ENCODE results near the gene PKN3. TPM values are rescaled to one million over a fixed set of nuclear protein-coding genes. Genes with fewer than 3 reads are reported as not detected.
A peak's percentile ranks its signal among the peaks of the same experiment; 100 is the strongest.

The PKN3 gene
- total RNA-seq, 2 donors from 2014 or later: 4.1 to 9.1 TPM

DNA sequence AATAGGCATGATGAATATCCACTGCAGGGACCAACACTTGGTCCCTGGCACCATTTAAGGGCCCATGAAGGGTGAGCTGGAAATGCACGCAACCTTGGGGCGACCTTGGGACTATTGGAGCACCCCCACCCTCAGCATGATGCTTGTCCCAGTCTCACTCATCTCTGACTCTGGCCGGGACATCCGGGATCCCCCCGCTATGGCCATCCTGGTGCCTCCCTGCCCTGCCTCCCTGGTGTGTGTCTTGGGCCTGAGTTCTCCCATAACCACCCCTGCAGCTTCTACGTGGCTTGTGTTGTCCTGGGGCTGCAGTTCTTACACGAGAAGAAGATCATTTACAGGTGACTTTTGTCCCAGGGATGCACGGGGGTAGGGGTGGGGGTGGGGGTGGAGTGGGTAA lies 15.7 kb downstream of the PKN3 start:
- H3K27me3 Mint-ChIP-seq: no peaks in the 10 kb centered on the region
- H3K36me3 Mint-ChIP-seq (ENCODE audit: low read depth): peaks cover 14% of the 10 kb centered on the region
- no peak overlapping the region for H3K27ac Mint-ChIP-seq
- no peaks in the 10 kb centered on the region for H3K9me3 Mint-ChIP-seq
- H3K4me1 Mint-ChIP-seq: peaks cover 9% of the 10 kb centered on the region
- H3K4me3 Mint-ChIP-seq: no peak overlapping the region
- no peak for ATAC-seq (replicated peaks)

DNA sequence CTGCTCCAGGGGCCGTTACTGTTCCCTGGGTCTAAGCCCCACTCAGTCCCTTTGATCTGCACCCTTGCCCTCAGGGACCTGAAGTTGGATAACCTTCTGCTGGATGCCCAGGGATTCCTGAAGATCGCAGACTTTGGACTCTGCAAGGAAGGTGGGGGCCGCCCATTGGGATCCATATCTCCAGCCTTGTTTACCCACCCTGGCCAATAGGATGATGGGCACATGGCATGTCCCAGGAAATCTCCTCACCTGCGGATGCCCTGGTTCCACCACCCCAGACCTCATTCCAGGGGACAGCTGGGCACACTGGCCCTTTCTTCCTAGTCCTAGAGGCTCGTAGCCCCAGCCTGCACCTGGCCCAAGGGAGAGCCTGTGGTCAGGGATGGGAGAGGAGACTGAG lies 16.2 kb downstream of the PKN3 start:
- Mint-ChIP-seq H3K4me1 (peaks cover 10% of the 10 kb centered on the region), H3K27ac (no peak overlapping the region), H3K4me3 (no peak overlapping the region), H3K9me3 (no peaks in the 10 kb centered on the region), H3K27me3 (no peaks in the 10 kb centered on the region), H3K36me3 (ENCODE audit: low read depth) (peaks cover 14% of the 10 kb centered on the region)
- no peak for ATAC-seq (replicated peaks)

DNA sequence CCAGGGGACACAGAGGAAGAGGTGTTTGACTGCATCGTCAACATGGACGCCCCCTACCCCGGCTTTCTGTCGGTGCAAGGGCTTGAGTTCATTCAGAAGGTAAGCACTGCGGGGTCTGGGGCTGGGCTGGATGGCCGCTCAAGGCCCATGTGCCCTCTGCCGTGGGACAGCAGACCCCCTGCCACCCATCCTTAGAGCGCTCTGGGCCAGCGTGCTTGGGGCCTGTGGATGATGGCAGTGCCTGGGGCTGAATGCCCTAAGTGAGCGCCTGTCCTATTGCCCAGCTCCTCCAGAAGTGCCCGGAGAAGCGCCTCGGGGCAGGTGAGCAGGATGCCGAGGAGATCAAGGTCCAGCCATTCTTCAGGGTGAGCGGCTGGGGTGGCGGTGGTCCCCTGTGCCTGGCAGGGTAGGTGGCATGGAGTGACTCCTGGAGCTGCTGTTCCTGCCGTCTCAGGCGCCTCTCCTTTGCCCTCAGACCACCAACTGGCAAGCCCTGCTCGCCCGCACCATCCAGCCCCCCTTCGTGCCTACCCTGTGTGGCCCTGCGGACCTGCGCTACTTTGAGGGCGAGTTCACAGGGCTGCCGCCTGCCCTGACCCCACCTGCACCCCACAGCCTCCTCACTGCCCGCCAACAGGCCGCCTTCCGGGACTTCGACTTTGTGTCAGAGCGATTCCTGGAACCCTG lies 17.8 kb downstream of the PKN3 start:
- H3K9me3 Mint-ChIP-seq: no peaks in the 10 kb centered on the region
- ATAC-seq (replicated peaks): no peak
- peaks cover 13% of the 10 kb centered on the region for H3K4me1 Mint-ChIP-seq
- H3K27me3 Mint-ChIP-seq: no peaks in the 10 kb centered on the region
- no peak overlapping the region for H3K4me3 Mint-ChIP-seq
- H3K36me3 Mint-ChIP-seq (ENCODE audit: low read depth): peaks cover 25% of the 10 kb centered on the region
- H3K27ac Mint-ChIP-seq: no peak overlapping the region

DNA sequence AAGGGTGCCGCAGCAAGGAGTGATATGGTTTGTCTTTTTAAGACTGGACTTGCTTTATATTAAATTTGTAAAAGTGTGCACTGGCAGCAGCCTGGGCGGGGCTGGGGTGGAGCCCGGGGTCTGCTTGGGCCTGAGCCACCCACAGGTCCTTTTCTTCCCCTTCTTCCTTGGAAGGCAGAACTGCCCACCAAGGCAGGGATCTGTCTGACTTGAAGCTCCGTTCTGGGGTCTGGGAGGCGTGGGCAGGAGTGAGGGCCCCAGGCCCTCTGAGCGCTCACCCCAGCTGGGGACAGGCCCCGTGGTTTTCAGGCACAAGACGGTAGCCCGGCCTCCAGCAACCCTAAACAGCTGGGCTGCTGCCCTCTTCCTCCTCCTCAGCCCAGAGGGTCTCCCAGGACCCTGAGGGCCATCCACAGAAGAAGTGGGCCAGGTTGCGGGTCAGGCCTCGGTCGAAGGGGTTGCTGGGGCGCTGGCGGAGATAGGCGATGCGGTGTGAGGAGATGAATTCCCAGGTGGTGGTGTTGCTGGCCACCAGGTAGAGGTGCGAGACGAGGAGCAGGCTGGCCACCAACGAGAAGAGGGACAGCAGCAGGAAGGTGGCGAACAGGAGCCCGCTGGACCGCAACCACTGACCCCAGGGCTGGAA lies 18.7 kb downstream of the PKN3 start:
- Mint-ChIP-seq H3K4me3 (peak overlapping the region; percentile 22), H3K27me3 (no peaks in the 10 kb centered on the region), H3K9me3 (no peaks in the 10 kb centered on the region), H3K27ac (no peak overlapping the region), H3K36me3 (ENCODE audit: low read depth) (peaks cover 25% of the 10 kb centered on the region), H3K4me1 (peaks cover 18% of the 10 kb centered on the region)
- no peak for ATAC-seq (replicated peaks)

DNA sequence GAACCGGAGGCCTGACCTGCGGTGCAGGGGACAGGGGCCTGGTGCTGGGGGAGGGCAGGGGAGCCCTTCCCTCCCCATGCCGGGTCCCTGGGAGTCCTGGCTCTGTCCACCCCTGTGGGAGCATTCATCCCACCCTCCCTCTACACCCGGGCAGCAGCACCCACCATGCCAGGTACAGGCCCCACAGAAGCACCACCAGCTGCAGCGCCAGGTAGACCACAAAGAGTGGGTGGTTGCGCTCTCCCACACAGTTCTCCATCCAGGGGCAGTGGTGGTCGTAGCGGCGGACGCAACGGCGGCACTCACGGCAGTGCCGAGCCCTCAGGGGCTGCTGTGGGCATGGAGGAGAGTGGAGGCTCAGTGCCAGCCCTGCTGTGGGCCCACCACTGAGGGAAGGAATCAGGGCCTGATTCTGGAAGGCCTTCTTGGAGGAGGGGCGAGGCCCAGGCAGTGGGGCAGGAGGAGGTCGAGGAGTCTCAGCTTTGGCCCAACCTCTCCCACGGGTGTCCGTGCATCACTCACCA lies 19.2 kb downstream of the PKN3 start:
- Mint-ChIP-seq H3K27me3 (no peaks in the 10 kb centered on the region), H3K4me1 (peaks cover 18% of the 10 kb centered on the region), H3K36me3 (ENCODE audit: low read depth) (peaks cover 25% of the 10 kb centered on the region), H3K4me3 (peak overlapping the region; percentile 96), H3K27ac (peak overlapping the region; percentile 94), H3K9me3 (no peaks in the 10 kb centered on the region)
- no peak for ATAC-seq (replicated peaks)

DNA sequence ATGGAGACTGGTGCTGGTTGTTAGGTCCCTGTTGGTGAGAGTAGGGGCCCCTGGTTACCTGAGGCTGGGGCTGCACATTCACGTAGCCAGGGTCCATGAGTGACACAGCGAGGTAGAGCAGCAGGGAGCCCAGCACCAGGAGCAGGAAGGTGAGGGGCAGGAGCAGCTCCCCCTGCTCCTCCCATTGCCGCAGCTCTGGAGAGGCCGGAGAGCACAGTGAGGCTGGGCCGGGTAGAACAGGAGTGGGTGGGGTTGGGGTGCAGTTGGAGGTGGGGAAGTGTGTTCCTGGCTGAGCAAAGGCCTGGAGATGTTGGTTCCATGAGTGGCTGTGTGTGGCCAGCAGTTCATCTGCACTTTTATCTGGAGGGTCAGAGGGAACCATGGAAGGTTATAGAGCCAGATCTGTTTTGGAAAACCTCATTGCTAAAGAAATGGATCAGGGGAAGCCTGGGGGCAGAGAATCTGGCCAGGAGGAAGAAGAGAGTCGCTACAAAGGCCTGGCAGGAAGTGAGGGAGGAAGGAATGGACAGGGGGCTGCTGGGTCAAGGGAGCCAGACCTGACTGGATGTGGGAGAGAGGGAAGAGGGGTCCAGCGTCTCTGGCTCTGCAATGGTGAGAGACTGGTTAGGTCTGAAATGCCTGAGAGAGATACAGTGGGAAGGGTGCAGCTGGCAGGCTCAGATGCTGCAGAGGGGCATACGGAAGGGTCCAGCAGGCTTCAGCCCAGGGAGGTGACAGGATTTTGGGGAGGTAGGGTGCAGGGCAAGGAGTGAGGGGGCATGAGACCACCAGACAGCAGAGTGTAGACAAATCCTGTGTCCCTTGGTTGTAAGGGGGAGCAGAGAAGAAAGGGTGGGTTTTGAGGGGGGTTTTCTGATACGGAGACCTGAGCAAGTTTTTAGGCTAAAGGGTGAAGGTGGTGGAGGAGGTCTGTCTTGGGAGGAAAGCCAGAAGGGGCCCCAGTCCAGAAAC lies 20.4 kb downstream of the PKN3 start:
- H3K27ac Mint-ChIP-seq: peak overlapping the region; percentile 94
- H3K27me3 Mint-ChIP-seq: no peaks in the 10 kb centered on the region
- no peak for ATAC-seq (replicated peaks)

DNA sequence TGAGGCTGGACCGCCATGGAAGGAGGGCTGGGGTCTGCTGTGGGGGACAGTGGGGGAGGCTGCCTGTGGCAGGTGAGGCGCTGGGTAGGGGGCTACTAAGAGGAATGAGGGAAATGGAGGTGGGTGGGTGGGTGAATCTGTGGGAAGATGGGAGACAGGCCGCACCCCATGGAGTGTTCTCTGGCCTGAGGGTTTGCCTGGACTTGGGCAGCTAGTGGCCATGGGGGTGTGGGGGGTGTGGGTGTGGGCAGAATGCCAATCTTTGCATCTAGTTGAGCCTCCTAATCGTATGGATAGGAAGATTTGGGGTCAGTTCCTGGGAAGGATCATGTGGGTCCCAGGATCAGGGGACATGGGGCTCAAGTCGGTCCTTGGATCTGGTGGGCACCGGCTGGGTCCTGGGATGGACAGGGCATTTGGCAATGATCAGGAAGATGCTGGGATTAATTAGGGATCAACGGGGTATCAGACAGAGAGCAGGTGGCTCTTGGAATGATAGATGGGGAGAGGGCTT lies 21.1 kb downstream of the PKN3 start:
- no peaks in the 10 kb centered on the region for H3K27me3 Mint-ChIP-seq
- no peak for ATAC-seq (replicated peaks)
- peaks cover 25% of the 10 kb centered on the region for H3K36me3 Mint-ChIP-seq (ENCODE audit: low read depth)
- H3K9me3 Mint-ChIP-seq: no peaks in the 10 kb centered on the region
- peak overlapping the region; percentile 94 for H3K27ac Mint-ChIP-seq
- H3K4me1 Mint-ChIP-seq: peaks cover 18% of the 10 kb centered on the region
- peak overlapping the region; percentile 96 for H3K4me3 Mint-ChIP-seq

More for the DNA sequence above, 20.4 kb downstream of the PKN3 start:
- no peaks in the 10 kb centered on the region for H3K9me3 Mint-ChIP-seq
- peaks cover 25% of the 10 kb centered on the region for H3K36me3 Mint-ChIP-seq (ENCODE audit: low read depth)
- peak overlapping the region; percentile 96 for H3K4me3 Mint-ChIP-seq
- H3K4me1 Mint-ChIP-seq: peaks cover 18% of the 10 kb centered on the region

DNA sequence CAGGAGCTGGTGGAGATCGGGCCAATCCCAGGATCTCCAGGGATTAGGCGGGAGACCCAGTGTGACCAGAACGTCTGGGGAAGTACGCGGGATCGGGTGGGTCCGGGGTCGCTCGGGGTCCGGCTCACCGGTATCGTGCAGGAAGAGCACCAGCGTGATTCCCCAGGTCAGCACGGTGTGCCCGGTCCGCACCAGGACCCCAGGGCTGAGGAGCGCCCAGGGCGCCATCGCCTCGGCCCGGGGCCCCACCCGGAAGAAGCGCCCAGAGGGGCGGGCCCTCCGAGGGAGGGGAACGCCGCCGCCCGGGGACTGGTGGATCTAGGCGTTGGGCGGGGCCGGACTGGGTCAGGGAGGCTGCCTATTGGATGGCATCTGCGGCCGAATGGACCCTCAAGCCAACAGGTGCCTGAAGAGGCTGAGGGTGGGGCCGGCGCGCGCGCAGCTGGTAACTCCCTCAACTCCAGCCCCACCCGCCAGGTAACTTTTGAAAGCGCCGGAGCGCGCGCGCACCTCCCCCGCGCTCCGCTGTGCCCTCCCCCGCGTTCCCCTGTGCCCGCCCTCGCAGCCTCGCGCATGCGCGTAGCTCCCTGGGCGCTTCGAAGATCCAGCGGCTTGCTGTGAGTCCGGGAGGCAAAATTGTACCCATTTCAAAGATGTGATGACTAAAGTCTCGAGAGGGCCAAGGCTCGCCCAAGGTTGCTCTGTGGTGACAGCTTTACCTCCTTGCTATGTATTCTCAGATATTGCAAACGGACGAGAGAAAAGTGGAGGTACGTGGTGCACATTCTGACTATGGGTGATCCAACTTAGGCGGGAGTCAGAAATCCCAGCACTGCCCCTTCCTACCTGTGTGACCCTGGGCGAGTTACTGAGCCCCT lies 21.8 kb downstream of the PKN3 start, which contains the start of gene ZDHHC12:
ZDHHC12 (minus strand) TSS at position 262 of the 878 bp plus-strand sequence; CDS start at position 228, 34 bp downstream.
- peak; percentile 96 for ATAC-seq (replicated peaks)
- peaks cover 18% of the 10 kb centered on the region for H3K4me1 Mint-ChIP-seq
- H3K27me3 Mint-ChIP-seq: no peaks in the 10 kb centered on the region
- H3K4me3 Mint-ChIP-seq: peak within 1 kb of the TSS; percentile 96
- no peaks in the 10 kb centered on the region for H3K9me3 Mint-ChIP-seq
- peaks cover 25% of the 10 kb centered on the region for H3K36me3 Mint-ChIP-seq (ENCODE audit: low read depth)
- peak within 1 kb of the TSS; percentile 94 for H3K27ac Mint-ChIP-seq

DNA sequence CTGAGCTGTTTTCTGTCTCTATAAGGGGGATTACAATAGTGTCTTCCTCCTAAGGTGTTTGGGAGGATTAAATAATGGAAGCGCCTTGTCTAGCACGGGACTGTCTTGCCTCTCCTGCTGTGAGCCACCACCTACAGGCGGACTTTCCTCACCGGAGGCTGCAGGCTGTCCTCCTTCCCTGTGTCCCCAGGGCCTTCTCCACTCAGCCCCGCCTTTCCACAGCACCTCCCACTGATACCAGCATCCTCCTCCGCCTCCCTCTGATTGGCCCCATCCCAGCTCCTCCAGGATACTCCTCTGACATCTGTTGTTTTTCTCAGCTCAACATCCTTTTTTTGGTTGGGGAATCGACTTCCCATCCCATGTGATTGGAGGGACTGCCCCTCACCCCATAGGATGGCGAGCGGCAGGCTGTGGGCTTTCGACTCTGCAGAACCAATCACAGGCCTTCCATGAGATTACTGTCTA lies 22.5 kb downstream of the PKN3 start:
- peak; percentile 57 for ATAC-seq (replicated peaks)
- peaks cover 18% of the 10 kb centered on the region for H3K4me1 Mint-ChIP-seq
- H3K9me3 Mint-ChIP-seq: no peaks in the 10 kb centered on the region
- peak overlapping the region; percentile 96 for H3K4me3 Mint-ChIP-seq
- no peaks in the 10 kb centered on the region for H3K27me3 Mint-ChIP-seq
- H3K27ac Mint-ChIP-seq: peak overlapping the region; percentile 94
- H3K36me3 Mint-ChIP-seq (ENCODE audit: low read depth): peaks cover 24% of the 10 kb centered on the region

DNA sequence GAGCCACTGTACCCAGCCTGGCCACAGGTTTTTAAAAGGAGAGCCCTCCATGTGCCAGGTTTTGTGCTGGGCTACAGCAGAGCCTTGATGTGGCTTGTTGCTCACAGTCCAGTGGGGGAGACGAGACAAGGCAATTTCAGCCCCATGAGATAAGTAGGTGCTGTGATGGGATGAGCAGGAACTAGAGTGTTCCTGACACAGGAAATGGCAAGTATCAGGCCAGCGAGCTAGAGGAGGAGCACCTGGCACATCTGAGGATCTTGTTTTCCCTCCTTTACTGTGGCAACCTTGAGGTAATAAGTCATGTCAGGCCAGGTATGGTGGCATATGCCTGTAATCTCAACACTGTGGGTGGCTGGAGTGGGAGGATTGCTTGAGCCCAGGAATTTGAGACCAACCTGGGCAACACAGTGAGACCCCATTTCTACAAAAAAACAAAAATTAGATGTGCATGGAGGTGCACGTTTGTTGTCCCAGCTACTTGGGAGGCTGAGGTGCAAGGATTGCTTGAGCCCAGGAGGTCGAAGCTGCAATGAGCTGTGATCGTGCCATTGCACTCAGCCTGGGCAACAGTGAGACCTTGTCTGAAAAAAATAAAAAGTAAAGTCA lies 25.4 kb downstream of the PKN3 start:
- no peak for ATAC-seq (replicated peaks)
- Mint-ChIP-seq H3K27ac (peak overlapping the region; percentile 74), H3K9me3 (no peaks in the 10 kb centered on the region), H3K36me3 (ENCODE audit: low read depth) (peaks cover 11% of the 10 kb centered on the region), H3K4me1 (peaks cover 12% of the 10 kb centered on the region), H3K4me3 (no peak overlapping the region), H3K27me3 (no peaks in the 10 kb centered on the region)

DNA sequence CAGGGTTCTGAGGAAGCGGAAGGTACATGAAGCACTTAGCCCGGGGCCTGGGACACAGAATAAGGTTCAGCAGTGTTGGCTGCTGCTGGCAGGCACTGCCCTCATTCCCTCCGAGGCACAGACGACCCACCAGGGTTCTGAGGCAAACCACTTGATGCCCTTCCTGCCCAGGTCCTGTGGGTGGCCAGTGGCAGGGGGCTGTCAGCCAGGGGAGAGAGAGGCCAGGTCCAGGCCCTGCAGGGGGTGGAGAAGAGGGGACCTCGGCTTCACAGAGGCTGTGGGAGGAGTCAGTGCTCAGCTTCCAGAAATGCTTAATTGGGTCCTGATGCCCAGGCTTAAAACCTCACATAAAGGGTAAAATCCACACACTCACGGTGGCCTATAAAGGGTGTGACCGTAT lies 26.0 kb downstream of the PKN3 start:
- Mint-ChIP-seq H3K27ac (no peak overlapping the region), H3K4me3 (no peak overlapping the region), H3K9me3 (no peaks in the 10 kb centered on the region), H3K36me3 (ENCODE audit: low read depth) (peaks cover 15% of the 10 kb centered on the region), H3K4me1 (peaks cover 9% of the 10 kb centered on the region), H3K27me3 (no peaks in the 10 kb centered on the region)
- no peak for ATAC-seq (replicated peaks)

DNA sequence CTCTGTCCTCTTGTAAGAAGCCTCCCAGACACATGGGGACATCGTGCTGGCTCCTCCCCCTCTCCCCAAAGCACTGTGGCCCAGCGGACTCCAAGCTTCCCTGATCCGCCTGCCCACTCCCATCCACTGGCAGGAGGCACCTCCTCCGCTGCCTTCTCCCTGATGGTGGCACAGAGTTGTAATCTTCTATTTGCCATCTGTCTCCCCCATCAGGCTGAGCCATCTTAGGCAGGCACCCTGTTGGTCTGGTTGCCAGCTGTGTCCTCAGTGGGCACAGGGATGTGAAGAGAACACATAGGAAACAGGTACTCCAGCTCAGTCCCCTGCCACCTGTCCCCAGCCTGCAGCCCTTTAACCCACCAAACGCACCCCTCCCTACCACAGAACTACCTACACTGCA lies 27.0 kb downstream of the PKN3 start:
- Mint-ChIP-seq H3K4me1 (peaks cover 9% of the 10 kb centered on the region), H3K4me3 (no peak overlapping the region), H3K27me3 (no peaks in the 10 kb centered on the region), H3K36me3 (ENCODE audit: low read depth) (peaks cover 18% of the 10 kb centered on the region), H3K27ac (peak overlapping the region; percentile 38), H3K9me3 (no peaks in the 10 kb centered on the region)
- ATAC-seq (replicated peaks): no peak
